ENCODE data around the gene PRRG4. TPM values are rescaled to one million over a fixed set of nuclear protein-coding genes. Genes with fewer than 3 reads are reported as not detected.

Gene PRRG4
- total RNA-seq, 2 experiments from 2014 or later: 0.25 to 0.30 TPM

Other genes with a start within 250 kb of the PRRG4 start
- 100 to 1,000 TPM; 233 to 274 TPM for gene EIF3M, start 246.1 kb upstream of the PRRG4 start, total RNA-seq
- gene CCDC73, start 35.3 kb upstream of the PRRG4 start, total RNA-seq: not detected
- 10 to 100 TPM; 12.3 to 18.0 TPM for gene QSER1, start 62.9 kb downstream of the PRRG4 start, total RNA-seq
- 1 to 10 TPM; 1.6 TPM for gene DEPDC7, start 186.0 kb downstream of the PRRG4 start, total RNA-seq
- gene TCP11L1, start 209.6 kb downstream of the PRRG4 start, total RNA-seq: 10 to 100 TPM; 13.8 to 14.7 TPM

Data from activated CD4-positive, alpha-beta T cell treated with anti-CD3 and anti-CD28 coated beads, Interleukin-2, amount 10 ng/mL, durations not matched to agents 7 days and 5 days (primary cell).